MV-4-11 (cell line): ENCODE measurements around the gene GCSAM.

Experiments used
- DNase-seq: peaks from one replicate; lab custom pipeline; 2025; lab: John Stamatoyannopoulos, UW

Gene GCSAM

GRCh38 chr3:112129925-112130637 lies 3.0 kb downstream of the GCSAM start:
- no peak for DNase-seq

GRCh38 chr3:112128843-112129727 lies 4.0 kb downstream of the GCSAM start:
- peak; percentile 50 for DNase-seq

- DNase-seq: peak; percentile 14
These were observed 5.2 kb downstream of the GCSAM start for GRCh38 chr3:112127522-112128494.

- DNase-seq: no peak
These were observed 6.5 kb downstream of the GCSAM start for GRCh38 chr3:112126511-112126911.

- no peak for DNase-seq
These were observed 8.0 kb downstream of the GCSAM start for GRCh38 chr3:112124907-112125607.

- peak; percentile 33 for DNase-seq
These were observed 9.5 kb downstream of the GCSAM start for GRCh38 chr3:112123548-112123947.

GRCh38 chr3:112122870-112123269 lies 10.2 kb downstream of the GCSAM start:
- DNase-seq: no peak

- peak; percentile 39 for DNase-seq
These were observed 11.2 kb downstream of the GCSAM start for GRCh38 chr3:112121577-112122547.

GRCh38 chr3:112119962-112120836 lies 12.8 kb downstream of the GCSAM start:
- peak; percentile 77 for DNase-seq

GRCh38 chr3:112117841-112118571 lies 15.0 kb downstream of the GCSAM start:
- DNase-seq: peak; percentile 86

- no peak for DNase-seq
These were observed 15.6 kb downstream of the GCSAM start for GRCh38 chr3:112117415-112117814.

- DNase-seq: no peak
These were observed 16.3 kb downstream of the GCSAM start for GRCh38 chr3:112116748-112117186.

GRCh38 chr3:112115806-112116383 lies 17.2 kb downstream of the GCSAM start:
- no peak for DNase-seq

- DNase-seq: no peak
These were observed 17.8 kb downstream of the GCSAM start for GRCh38 chr3:112115161-112115739.

GRCh38 chr3:112114576-112115160 lies 18.4 kb downstream of the GCSAM start:
- no peak for DNase-seq

GRCh38 chr3:112111785-112112402 lies 21.2 kb downstream of the GCSAM start:
- DNase-seq: peak; percentile 48

- DNase-seq: no peak
These were observed 23.7 kb downstream of the GCSAM start for GRCh38 chr3:112109322-112109721.
